Fibroblast of skin of abdomen (primary cell): ENCODE data around the gene RXFP1.

Experiments used
- DNase-seq: peaks from one replicate; pipeline ENCODE4 v3.0.0-alpha.2; 2013

The RXFP1 gene

DNA sequence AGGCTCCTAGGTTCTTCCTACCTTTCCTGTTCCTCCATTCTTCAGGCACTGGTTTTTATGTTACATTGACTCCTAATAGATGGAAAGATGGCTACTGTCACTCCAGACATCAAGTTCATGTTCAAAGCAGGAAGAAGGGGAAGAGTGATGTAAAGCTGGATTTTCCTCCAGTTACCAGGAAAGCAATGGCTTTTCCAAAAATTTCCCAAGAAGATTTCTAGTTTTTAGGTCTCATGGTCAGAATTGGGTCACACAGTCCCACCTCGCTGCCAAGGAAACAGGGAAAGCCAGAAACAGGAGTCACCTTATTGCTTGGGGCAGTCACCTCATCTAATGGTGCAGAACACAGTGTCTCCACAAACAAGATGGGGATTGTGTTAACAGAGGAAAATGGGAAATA is 21.5 kb downstream of the RXFP1 start:
- DNase-seq, result no peak

GRCh38 chr4:158544141-158544540 is 22.5 kb downstream of the RXFP1 start:
- no peak for DNase-seq

DNA sequence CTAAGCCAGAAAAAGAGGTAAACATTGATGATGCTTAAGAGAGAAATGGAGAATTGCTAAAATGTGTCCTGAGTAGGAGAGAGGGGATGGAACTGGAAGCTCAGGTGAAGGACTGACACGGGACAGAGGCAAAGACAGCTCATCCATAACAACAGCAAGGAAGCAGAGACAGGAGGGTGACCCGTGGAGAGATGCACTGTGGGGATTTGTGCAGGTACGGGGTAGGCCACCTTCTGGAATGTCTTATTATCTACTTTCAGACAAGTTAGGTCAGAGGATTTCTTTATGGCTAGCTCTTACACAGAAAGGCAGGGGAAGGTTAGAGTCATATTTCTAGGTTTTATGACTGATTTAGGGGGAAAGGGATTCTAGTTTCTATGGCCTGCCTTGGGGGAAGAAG is 31.7 kb downstream of the RXFP1 start:
- DNase-seq, result no peak

- DNase-seq, result no peak
These were observed 38.6 kb downstream of the RXFP1 start for GRCh38 chr4:158560284-158560683.

DNA sequence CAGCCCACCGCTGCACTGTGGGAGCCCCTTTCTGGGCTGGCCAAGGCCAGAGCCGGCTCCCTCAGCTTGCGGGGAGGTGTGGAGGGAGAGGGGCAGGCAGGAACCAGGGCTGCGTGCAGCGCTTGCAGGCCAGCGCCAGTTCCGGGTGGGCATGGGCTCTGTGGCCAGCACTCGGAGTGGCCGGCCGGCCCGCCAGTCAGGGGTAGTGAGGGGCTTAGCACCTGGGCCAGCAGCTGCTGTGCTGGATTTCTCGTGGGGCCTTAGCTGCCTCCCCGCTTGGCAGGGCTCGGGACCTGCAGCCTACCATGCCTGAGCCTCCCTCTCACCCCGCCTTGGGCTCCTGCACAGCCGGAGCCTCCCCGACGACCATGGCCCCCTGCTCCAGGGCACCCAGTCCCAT is 45.2 kb downstream of the RXFP1 start:
- no peak for DNase-seq

DNA sequence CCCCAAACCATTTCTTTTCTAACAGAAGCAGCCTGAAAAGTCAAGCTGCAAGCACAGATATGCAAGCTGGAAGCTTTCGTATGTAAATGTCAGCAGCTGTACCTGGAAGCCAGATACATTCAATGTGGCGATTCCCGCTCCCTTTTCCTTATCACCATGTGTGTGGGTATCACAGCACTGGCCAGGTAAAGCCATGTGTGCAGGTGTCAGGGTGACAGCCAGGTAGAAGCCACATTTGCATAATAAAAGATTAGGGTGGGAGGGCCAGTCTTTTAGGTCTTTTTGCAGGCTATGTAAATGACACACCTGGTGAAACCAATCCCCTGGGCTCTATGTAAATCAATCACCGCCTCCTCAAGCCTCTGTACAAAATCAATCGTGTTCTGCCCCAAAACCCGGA is 50.1 kb downstream of the RXFP1 start:
- no peak for DNase-seq

DNA sequence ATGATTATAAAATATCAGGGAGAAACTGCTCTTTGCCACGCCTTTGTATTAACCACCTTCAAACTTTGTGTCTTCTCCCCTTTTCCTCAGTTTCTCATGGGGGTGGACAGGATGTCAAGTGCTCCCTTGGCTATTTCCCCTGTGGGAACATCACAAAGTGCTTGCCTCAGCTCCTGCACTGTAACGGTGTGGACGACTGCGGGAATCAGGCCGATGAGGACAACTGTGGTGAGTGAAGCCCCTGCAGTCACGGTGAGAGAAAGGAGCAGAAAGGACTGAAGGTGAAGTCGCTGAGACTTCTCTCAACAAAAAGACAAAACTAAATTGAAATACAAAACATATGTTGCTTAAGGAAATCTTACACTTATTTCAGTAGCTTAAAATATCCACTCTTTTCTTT is 50.9 kb downstream of the RXFP1 start:
- DNase-seq, result no peak

DNA sequence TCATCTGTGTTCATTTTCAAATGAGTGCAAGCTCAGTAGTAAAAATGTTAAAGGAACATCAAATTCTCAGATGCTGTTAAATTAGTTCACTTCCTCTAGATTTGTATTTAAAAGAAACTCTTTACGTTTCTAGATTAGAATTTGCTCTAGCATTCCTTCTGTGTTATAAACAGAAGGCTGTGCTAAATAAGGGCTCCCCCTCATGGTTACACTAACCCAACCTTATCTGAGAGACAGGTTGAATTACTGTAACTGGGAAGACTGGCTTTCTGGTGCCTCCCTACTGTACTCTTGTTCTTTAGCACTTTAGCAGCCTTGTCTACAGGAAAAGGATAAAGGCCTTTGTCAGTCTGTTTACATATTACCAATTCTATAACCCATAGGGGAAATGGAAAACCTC is 56.8 kb downstream of the RXFP1 start:
- peak; percentile 2 for DNase-seq

DNA sequence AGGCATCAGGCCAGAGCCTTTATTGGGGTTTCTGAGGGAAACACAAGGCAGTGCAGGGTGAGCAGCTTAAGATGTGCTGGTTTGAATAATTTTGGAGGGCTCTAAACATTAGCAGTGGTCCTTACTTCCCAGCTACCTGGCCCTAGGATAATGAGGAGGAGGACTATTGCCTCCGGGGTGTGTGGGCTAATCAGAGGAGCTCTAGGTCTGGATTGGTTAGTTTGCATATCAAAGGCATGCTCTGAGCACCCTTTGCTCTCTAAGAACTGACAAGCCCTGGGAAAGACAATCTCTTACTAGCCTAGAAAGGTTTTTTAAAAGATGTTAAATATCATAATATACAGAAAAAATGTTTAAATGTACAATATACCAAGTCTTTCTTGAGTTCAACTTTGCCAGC is 58.4 kb downstream of the RXFP1 start:
- no peak for DNase-seq

DNA sequence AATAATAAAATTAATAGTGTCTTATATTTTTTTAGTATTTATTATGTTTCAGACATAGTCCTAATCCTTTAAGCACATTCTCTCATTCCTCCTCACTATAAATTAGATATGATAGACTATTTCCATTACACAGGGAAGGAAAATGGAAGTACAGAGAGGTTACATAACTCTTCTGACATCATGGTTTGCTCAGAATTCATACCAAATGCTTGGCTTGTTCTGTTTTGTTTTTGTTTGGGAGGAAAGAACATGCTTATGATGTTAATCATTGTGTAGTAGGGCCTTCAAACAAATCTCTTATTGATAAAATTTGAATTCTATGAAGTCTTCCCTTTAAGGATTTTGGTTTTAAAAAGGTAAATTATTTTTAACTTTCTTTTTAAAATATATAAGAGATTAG is 59.5 kb downstream of the RXFP1 start:
- DNase-seq, result no peak

DNA sequence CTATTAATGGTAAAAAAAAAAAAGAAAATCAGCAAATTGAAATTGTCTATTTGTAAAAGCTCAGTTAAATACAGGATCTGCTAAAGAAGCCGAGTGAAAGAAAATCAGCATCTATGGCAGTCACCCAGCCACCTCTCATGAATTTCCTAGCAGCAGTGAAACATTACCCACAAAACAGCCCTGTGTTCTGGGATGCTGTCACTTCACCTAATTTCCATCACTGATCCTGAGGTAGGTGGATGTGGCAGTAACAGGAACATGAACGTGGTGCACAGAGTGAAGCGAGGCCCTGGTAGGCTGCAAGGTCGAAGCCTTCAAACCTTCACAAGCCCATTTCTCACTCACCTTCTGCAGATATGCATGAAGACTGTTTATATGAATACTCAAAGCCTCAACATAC is 65.2 kb downstream of the RXFP1 start:
- no peak for DNase-seq

GRCh38 chr4:158588285-158588684 is 66.6 kb downstream of the RXFP1 start:
- no peak for DNase-seq

GRCh38 chr4:158588777-158589176 is 67.1 kb downstream of the RXFP1 start:
- no peak for DNase-seq

DNA sequence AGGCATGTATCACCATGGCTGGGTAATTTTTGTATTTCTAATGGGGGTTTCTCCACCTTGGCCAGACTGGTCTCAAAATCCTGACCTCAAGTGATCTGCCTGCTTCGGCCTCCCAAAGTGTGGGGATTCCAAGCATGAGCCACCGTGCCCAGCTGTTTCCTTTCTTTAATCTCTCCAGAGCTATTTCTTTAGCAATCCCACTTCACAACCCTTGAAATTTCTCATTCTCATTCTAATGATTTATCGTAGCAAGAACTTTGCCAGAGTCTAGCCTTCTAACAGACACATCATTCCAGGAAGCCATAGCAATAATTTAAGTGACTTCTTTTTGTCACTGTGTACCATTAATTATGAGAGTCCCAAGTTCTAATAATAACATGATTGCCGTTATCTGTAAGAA is 68.6 kb downstream of the RXFP1 start:
- DNase-seq, result no peak

DNA sequence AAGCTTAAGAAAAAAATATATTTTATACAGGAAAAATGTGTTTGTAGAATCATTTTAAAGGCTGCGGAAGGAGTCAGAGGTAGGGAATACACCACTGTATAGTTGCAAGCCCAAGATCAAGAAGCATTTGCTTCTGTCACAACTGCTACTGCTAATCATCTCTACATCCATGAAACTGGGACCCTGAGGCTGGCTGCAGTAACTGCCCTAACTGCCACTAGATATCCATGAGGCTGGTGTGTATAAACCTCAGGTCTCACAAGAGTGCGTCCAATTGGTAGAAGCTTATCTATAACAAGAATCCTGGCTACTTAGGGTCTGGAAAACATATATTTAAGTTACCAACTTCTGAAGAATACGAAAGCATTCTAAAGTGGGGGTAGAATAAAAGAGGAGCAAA is 69.1 kb downstream of the RXFP1 start:
- DNase-seq, result no peak

DNA sequence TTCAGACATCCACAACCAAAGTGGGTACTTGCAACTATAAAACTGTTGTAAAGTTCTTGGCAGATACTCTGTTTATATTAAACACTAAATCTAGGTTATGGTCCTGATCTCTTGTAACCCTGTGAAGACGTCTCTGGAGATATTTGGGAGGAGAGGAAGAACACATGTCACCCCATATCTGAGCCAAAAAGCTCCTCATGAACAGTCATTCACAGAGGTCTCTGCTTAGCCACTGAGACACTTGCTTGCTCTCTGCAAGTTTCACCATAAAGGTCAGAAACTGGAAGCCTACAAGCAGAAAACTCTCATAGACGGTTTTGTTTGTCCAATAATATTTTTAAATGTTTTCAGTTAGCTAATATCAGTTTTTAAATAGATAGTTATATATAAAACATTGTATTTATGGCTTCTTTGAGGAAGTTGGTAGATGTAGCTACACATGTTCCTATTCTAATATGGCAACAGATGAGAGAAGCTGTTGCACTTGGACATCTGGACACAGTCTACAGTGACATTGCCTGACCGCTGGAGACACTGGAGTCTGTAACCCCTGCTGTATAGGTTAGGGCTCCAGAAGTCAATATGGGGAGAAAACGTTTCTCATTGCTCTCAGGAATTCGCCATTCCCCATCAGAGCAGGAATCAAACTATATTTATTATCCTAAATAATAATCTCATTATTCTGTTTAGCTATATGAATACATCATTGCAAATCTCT is 76.4 kb downstream of the RXFP1 start:
- no peak for DNase-seq

- no peak for DNase-seq
These were observed 77.5 kb downstream of the RXFP1 start for GRCh38 chr4:158599150-158599549.

GRCh38 chr4:158599765-158600498 is 78.2 kb downstream of the RXFP1 start:
- DNase-seq, result no peak

- DNase-seq, result no peak
These were observed 82.7 kb downstream of the RXFP1 start for GRCh38 chr4:158604369-158604768.

DNA sequence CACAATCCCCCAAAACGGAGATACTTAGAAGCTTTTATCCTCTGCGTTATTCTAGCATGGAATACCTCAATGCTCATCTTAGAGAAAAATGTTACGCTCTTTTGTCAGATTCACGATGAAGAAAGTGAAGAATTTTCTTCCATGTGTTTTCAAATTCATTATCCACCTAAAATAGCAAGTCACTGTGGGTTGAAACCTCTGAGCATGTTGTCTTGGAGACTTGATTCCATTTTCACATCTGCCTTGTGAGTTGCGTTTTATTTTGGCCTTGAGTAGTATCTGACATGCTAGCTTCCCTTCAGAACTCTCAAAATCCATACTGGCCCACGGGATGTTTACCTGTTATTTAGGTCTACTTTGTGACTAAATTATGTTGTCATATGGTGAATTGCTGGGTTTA is 83.7 kb downstream of the RXFP1 start:
- DNase-seq, result no peak

- DNase-seq, result no peak
These were observed 85.3 kb downstream of the RXFP1 start for GRCh38 chr4:158606969-158607368.

GRCh38 chr4:158609116-158609515 is 87.4 kb downstream of the RXFP1 start:
- no peak for DNase-seq

GRCh38 chr4:158610790-158611189 is 89.1 kb downstream of the RXFP1 start:
- DNase-seq, result no peak

GRCh38 chr4:158613046-158613445 is 91.4 kb downstream of the RXFP1 start:
- DNase-seq, result no peak

GRCh38 chr4:158617956-158618355 is 96.3 kb downstream of the RXFP1 start:
- no peak for DNase-seq
